Muscle layer of colon (tissue), 2 donors: ENCODE measurements around the gene CTSA.

ENCODE experiments used
- H3K27ac ChIP-seq: one replicate; pipeline ENCODE4 v1.7.0; 2013; ENCODE audit warnings: low read depth, mild to moderate bottlenecking, low read length, moderate library complexity
- H3K27me3 ChIP-seq, 2 donors: one replicate each; pipeline ENCODE4 v1.7.0; 2013; ENCODE audit warnings: low read length in 2 of 2, mild to moderate bottlenecking in 2 of 2; ENCODE audit not compliant: insufficient read depth in 2 of 2, control insufficient read depth in 1 of 2
- H3K36me3 ChIP-seq: one replicate; pipeline ENCODE4 v1.7.0; 2013; ENCODE audit warnings: mild to moderate bottlenecking, low read length; ENCODE audit not compliant: insufficient read depth
- H3K4me1 ChIP-seq: one replicate; pipeline ENCODE4 v1.7.0; 2013; ENCODE audit warnings: mild to moderate bottlenecking, low read length; ENCODE audit not compliant: insufficient read depth
- H3K4me3 ChIP-seq, 2 donors: one replicate each; pipeline ENCODE4 v1.7.0; 2013; ENCODE audit warnings: low read length in 2 of 2, low read depth in 1 of 2, mild to moderate bottlenecking in 1 of 2, moderate library complexity in 1 of 2
- H3K9ac ChIP-seq: one replicate; pipeline ENCODE4 v1.7.0; 2013; ENCODE audit warnings: low read length
- H3K9me3 ChIP-seq: one replicate; pipeline ENCODE4 v1.7.0; 2013; ENCODE audit warnings: mild to moderate bottlenecking, low read length
- donor health status: abdominal sarcoma.
- donor health status: Adenocarcinoma of cecum.

The CTSA gene

DNA sequence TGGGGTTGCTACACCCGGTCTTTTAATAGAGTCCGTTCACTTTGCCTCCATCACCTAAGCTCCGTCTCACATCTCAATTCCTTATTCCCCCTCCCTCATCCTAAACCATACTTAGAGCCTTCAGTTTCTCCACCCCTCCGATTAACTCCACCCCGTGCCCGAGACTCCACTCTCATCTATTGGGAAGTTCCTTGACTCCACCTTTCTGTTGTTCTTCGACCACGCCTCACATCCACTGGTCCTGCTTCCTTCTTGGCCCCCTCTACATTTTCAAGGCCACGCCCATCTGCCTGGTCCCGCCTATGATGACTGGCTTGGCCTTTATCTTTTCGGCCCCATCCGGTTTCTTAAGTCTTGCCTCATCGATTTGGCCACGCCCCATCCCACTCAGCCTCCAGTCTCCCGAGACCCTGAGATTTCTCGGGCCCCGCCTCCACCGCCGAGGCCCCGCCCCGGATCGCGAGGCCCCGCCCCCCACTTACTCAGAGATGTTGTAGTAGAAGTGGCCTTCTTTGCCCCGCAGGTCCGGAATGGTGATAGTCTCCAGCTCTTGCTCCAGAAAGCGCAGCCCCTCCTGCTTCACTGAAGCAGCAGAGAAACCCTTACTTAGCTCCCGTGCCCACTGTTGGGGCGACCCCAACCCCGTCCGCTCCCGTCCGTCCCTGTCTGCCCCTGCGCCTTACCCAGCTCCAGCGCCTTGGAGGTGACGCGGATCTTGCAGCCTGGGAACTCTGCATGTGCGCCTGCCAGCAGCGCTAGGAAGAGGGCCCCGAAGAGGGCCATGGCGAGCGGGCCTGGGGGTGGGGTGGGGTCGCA, 19.7 kb downstream of the CTSA start:
- no peaks in the 10 kb centered on the region for H3K27me3 ChIP-seq
- H3K9ac ChIP-seq: peak overlapping the region; percentile 46
- peaks cover 3% of the 10 kb centered on the region for H3K36me3 ChIP-seq
- H3K4me3 ChIP-seq: peak overlapping the region; percentile 52 to 84
- H3K4me1 ChIP-seq: peaks cover 11% of the 10 kb centered on the region
- H3K9me3 ChIP-seq: no peaks in the 10 kb centered on the region
- peak overlapping the region; percentile 91 for H3K27ac ChIP-seq

DNA sequence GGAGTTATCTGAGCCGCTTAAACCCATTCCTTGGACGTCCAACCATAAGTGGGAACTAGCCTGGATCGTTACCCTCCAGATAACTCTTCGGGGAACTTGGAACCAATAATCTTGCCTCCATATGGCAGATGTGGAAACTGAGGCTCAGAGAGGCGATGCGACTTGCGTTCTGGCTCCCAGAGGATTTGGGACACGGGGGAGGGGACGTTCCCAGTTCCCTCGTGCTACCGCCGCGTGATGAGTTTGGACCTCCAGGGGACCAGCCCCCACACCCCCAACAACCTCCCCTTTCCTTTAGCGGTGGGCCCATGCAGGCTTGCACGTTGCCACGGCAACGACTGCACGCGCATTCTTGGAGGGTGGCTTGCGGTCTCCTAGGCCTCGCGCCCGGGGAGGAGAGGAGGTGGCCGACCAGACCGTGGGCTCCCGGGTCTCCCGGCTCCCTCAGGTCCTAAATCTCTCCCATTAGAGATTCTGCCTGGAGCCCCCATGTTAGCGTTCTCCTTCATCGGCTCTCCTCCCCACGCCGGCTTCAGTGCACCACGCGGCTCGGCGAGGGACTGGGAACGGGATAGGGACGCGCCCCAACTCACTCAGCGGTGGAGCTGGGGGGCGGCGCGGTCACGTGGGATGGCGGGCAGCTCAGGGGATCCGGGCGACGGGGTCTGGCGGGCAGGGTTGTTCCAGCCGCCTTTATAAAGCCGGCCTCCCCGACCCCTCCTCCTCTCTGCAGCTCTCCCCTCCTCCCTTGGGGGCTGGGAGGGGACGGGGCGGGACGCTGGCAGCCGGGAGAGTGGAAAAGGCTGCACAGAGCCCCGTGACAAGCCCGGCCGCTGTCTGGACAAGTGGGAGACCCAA, 20.6 kb downstream of the CTSA start, which contains the start of gene PLTP:
Gene PLTP (minus strand): TSS at position 670 of the 858 bp plus-strand sequence. CDS start 703 bp downstream, outside the sequence.
- Histone ChIP-seq H3K27me3 (no peaks in the 10 kb centered on the region), H3K9me3 (no peaks in the 10 kb centered on the region), H3K4me1 (peaks cover 11% of the 10 kb centered on the region), H3K36me3 (no peaks in the 10 kb centered on the region), H3K4me3 (peak within 1 kb of the TSS; percentile 52 to 84), H3K9ac (peak within 1 kb of the TSS; percentile 46), H3K27ac (peak within 1 kb of the TSS; percentile 91)

DNA sequence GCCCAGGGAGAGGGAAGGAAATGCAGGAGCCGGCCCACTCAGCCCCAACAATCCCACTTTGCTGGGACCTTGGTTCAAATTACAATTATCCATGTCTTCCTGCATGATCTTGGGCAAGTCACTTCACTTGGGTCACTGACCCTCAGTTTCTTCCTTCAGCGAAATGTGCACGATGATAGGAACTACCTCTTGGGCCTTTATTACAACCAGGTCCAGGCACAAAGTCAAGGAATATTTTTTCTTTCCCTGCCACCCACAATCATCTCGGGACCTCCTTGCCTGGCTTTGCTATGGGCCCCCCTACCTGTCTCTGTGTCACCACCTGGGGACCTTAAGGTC, 21.2 kb downstream of the CTSA start:
- Histone ChIP-seq H3K27me3 (no peaks in the 10 kb centered on the region), H3K9me3 (no peaks in the 10 kb centered on the region), H3K36me3 (no peaks in the 10 kb centered on the region), H3K4me3 (peak overlapping the region; percentile 52 to 84), H3K9ac (peak overlapping the region; percentile 21), H3K27ac (no peak overlapping the region), H3K4me1 (peaks cover 11% of the 10 kb centered on the region)

DNA sequence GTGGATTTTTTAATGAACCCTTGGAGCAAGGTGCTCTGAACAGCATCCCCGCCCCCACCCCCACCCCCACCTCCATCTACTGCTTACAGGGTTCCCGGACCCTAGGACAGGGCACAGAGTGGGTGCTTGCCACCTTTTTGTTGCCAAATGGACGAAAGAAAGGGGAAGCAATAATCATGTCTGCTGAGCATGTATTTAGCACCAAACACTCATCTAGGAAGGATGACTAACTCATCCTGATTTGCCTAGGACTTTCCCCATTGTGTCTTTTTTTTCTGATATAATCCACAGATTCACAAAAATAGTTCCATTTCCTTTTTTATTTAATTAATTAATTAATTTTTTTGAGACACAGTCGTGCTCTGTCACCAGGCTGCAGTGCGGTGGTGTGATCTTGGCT, 22.0 kb downstream of the CTSA start:
- H3K4me1 ChIP-seq: peaks cover 11% of the 10 kb centered on the region
- no peak overlapping the region for H3K27ac ChIP-seq
- H3K27me3 ChIP-seq: no peaks in the 10 kb centered on the region
- no peak overlapping the region for H3K4me3 ChIP-seq
- no peaks in the 10 kb centered on the region for H3K9me3 ChIP-seq
- H3K9ac ChIP-seq: no peak overlapping the region
- no peaks in the 10 kb centered on the region for H3K36me3 ChIP-seq

DNA sequence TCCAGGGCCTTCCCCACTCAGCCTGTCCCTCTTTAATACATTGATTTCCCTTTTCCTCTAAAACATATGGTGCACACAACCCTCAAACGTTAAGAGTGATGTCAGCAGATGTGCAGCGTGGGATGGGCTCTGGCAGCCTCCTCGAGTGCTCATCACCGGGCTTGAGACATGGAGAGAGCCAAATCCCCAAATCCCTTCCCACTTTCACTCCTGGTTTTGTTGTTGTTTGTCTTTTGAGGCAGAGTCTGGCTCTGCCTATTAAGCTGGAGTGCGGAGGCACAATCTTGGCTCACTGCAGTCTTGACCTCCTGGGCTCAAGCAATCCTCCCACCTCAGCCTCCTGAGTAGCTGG, 26.6 kb downstream of the CTSA start:
- H3K9me3 ChIP-seq: no peaks in the 10 kb centered on the region
- no peaks in the 10 kb centered on the region for H3K4me1 ChIP-seq
- H3K4me3 ChIP-seq: no peak overlapping the region
- H3K27ac ChIP-seq: no peak overlapping the region
- H3K27me3 ChIP-seq: no peaks in the 10 kb centered on the region
- no peak overlapping the region for H3K9ac ChIP-seq
- H3K36me3 ChIP-seq: no peaks in the 10 kb centered on the region

DNA sequence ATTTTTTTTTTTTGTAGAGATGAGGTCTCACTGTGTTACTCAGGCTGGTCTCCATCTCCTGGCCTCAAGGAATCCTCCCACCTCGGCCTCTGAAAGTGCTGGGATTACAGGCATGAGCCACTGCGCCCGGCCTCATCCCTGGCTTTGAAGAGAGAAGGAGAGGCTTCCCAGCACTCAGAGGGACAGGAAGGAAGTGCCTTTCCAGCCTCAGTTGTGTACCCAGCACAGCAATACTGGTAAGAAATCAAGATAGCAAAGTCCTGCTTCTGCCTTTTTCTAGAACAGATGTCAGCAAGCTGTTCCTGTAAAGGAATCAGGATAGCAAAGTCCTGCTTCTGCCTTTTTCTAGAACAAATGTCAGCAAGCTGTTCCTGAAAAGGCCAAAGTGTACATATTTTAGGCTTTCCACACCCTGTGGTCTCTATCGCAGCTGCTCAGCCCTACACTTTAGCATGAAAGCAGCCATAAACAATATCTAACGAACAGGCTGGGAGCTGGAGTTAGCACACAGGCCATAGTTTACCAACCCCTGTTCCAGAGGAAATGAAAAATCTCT, 27.1 kb downstream of the CTSA start:
- Histone ChIP-seq H3K27ac (peak overlapping the region; percentile 21), H3K9me3 (no peaks in the 10 kb centered on the region), H3K4me1 (no peaks in the 10 kb centered on the region), H3K9ac (no peak overlapping the region), H3K36me3 (no peaks in the 10 kb centered on the region), H3K4me3 (no peak overlapping the region), H3K27me3 (no peaks in the 10 kb centered on the region)

DNA sequence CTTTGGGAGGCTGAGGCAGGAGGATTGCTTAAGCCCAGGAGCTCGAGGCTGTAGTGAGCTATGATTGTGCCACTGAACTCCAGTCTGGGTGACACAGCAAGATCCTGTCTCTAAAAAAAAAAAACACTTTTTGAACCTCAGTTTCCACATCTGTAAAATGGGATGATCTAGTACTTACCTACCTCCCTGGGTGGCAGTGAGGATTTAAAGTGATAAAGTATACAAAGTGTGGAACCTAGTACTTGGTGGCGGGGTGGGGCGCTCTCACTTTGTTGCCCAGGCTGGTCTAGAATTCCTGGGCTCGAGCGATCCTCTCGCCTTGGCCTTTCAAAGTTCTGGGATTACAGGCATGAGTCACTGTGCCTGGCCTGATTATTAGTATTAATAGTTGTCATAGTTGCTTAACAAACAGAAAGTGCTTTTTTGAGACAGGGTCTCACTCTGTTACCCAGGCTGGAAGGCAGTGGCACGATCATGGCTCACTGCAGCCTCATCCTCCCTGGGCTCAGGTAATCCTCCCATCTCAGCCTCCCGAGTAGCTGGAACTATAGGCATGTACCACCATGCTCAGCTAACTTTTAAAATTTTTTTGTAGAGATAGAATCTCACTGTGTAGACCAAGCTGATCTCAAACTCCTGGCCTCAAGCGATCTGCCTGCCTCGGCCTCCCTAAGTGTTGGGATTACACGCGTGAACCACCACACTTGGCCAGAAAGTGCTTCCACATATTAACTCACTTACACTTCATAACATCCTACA, 27.8 kb downstream of the CTSA start:
- H3K9ac ChIP-seq: no peak overlapping the region

DNA sequence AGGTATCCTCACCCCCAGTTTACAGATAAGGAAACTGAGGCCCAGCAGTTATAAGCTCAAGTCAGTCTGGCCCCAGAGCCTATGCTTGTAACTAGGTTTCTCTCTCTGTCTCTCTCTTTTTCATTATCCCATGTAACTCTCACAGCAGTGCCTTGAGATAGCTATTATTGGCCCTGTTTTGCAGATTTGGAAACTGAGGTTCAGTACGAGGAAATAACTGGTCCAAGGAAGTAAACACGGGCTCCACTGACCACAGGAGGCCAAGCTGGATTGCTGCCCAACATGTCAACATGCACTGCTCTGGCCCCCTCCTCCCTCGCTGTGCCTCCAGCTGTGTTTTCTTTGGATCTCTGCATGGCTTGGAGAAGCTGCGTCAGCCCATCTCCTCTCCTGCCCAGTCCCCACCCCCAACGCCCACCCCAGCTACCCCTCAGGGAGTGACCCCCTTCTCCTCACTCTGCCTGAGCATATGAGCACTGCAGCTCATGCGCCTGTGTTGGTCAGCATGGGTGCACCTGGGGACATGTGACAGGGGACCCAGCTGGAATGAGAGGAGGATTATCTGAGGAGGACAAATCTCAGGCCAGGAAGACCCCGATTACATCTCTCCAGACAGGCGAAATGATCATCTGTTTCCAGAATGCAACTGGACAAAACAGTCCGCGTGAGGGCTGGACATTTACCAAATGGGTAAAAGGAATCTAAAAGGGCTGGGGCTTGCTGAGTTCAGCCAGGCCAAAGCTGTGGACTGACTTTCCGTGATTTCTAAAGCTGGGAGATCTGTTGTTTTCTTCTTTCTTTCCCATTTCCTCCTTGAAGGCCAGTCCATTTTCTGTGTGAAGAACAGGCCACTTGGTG, 28.6 kb downstream of the CTSA start:
- Histone ChIP-seq H3K9me3 (no peaks in the 10 kb centered on the region), H3K27me3 (no peaks in the 10 kb centered on the region), H3K4me3 (no peak overlapping the region), H3K9ac (no peak overlapping the region), H3K36me3 (no peaks in the 10 kb centered on the region), H3K27ac (no peak overlapping the region), H3K4me1 (peaks cover 9% of the 10 kb centered on the region)

More for the DNA sequence above, 27.8 kb downstream of the CTSA start:
- Histone ChIP-seq H3K4me1 (peaks cover 1% of the 10 kb centered on the region), H3K27me3 (no peaks in the 10 kb centered on the region), H3K4me3 (no peak overlapping the region), H3K9me3 (no peaks in the 10 kb centered on the region), H3K36me3 (no peaks in the 10 kb centered on the region), H3K27ac (peak overlapping the region; percentile 21)

DNA sequence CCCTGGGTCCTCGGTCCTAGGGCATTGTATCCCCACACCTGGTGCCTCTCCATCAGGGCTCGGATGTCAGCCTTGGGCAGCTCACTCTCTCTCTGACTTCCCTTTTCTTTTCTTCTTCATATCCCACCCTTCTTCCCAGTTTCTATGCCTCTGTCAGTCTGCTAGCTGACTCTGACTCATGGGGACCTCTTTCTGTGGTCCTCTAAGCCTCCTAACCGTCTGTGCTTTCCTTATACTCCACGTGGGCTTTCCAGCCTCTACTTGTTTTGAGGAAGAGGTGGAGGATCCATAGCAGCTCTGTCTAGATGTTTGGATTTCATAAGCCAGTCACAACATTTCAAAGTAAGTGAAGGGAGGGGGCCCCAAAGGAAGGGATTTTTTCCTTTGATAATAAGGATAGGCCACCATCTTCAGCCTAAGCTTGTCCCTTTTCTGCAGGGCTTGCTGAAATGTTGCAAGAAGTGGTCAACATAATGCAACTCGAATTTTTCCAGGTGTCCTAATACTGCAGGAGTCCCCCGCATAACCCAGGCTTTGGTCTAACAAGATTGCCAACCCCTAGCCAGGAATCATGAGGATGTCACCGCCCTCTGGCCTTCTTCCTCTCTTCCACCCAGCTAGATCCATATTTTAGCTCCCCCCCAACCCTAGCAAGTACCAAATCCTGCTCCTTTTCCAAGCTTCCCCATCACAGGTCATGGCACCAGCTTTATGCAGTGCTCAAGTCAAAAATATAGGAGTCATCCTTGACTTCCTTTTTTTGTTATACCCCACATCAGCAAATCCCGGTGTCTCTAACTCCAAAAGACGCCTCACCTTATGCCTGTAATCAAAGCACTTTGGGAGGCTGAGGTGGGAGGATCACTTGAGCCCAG, 29.6 kb downstream of the CTSA start:
- no peak overlapping the region for H3K4me3 ChIP-seq
- no peak overlapping the region for H3K27ac ChIP-seq
- H3K27me3 ChIP-seq: no peaks in the 10 kb centered on the region
- no peaks in the 10 kb centered on the region for H3K36me3 ChIP-seq
- H3K4me1 ChIP-seq: peaks cover 11% of the 10 kb centered on the region
- no peaks in the 10 kb centered on the region for H3K9me3 ChIP-seq
- H3K9ac ChIP-seq: no peak overlapping the region
